Measurements from ENCODE around the gene PCGF5. TPM values are rescaled to one million over a fixed set of nuclear protein-coding genes. Genes with fewer than 3 reads are reported as not detected.
A peak's percentile ranks its signal among the peaks of the same experiment; 100 is the strongest.

The PCGF5 gene
- total and polyA plus RNA-seq, 9 of the 15 experiments (the other 6 are each of a cell fraction or from before 2014, with no cell fraction given), result 10.9 to 40.0 (median 20.3) TPM

GRCh38 chr10:91287276-91287675 is 66.8 kb downstream of the PCGF5 start (continued):
- TF ChIP-seq, protein P1, sequence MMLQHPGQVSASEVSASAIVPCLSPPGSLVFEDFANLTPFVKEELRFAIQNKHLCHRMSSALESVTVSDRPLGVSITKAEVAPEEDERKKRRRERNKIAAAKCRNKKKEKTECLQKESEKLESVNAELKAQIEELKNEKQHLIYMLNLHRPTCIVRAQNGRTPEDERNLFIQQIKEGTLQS (IDR thresholded peaks at IDR 0.05), result no peak
- TF ChIP-seq, protein P1 (CRISPR knock-in tag; conservative IDR thresholded peaks at IDR 0.05), result no peak
- TF ChIP-seq HOXB6 (CRISPR knock-in tag; IDR thresholded peaks at IDR 0.05; ENCODE audit: borderline replicate concordance) (no peak), SAFB2 (IDR thresholded peaks at IDR 0.05; ENCODE audit: borderline replicate concordance, low read depth, low read length, severe bottlenecking) (no peak)

DNA sequence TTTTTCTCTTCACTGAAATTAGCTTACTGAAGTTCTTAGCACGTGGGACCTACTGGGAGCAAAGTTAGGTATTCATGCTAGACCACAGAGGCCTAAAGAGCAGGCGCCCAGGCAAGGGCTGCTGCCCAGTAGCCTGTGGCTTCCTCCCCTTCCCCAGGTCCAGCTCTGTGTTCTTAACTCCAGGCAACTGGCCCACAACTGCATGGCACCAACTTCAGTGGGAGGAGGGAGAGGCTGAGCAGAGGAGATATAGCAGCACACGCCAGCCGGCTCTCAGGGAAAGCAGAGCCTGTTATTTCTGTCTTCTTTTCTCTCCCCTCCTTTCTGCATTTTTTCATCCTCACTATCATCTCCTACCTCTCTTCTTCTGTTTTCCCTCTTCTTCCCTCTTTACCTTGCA is 67.4 kb downstream of the PCGF5 start:
- Histone ChIP-seq H3K27ac (ENCODE audit: extremely low read depth, low read depth, low read length) (no peak overlapping the region), H3K4me2 (ENCODE audit: insufficient read depth, low read length) (no peak overlapping the region), H3K9ac (ENCODE audit: insufficient read depth in 1 of 2, low read depth in 2 of 2, low read length in 2 of 2) (no peak overlapping the region), H2AFZ (ENCODE audit: low read depth, low read length) (no peak overlapping the region), H3K79me2 (ENCODE audit: control insufficient read depth, insufficient read depth, low read length) (no peaks in the 10 kb centered on the region), H3K36me3 (ENCODE audit: control insufficient read depth, insufficient read depth, low read length) (no peaks in the 10 kb centered on the region), H3K9me3 (replicated peaks; ENCODE audit: control insufficient read depth, insufficient read depth, low read depth, low read length) (no peaks in the 10 kb centered on the region), H3K4me1 (replicated peaks in 1 of 2; ENCODE audit: control insufficient read depth in 2 of 2, insufficient read depth in 2 of 2, low read length in 2 of 2) (peaks cover 2 to 3% of the 10 kb centered on the region in 2 experiments; a peak in 2 of 5 replicates), H3K4me3 (no peak overlapping the region), H4K20me1 (replicated peaks; ENCODE audit: control insufficient read depth, insufficient read depth, low read length) (no peaks in the 10 kb centered on the region), H3K9me1 (ENCODE audit: control insufficient read depth, insufficient read depth, low read length) (no peaks in the 10 kb centered on the region), H3K27me3 (ENCODE audit: control insufficient read depth in 2 of 2, insufficient read depth in 2 of 2, low read length in 2 of 2) (peaks cover 0 to 15% of the 10 kb centered on the region in 2 experiments; a peak in 4 of 5 replicates)
- intact Hi-C loops (cut with micrococcal nuclease), result no loop called here
- in situ Hi-C loops (cut with MboI), result loop anchor here (25.0 kb wide), 1 partner anchor 624 kb away; the partner anchor contains the start of genes BTAF1 and FGFBP3
- ChIA-PET CTCF (ENCODE audit: low intra/inter-chr PET ratio) (no interaction called here), POLR2A (interaction anchor here (0.7 kb wide), 1 partner anchor 341 kb away, joined by 3 read pairs; no protein-coding TSS in a partner anchor)
- no TSS peak for BruUV-seq (replicated peaks)
- TF ChIP-seq NFE2L1 (tag; IDR thresholded peaks at IDR 0.05; ENCODE audit: borderline replicate concordance, low read depth), result no peak
- TF ChIP-seq TOE1 (IDR thresholded peaks at IDR 0.05; ENCODE audit: borderline replicate concordance), result no peak
- TF ChIP-seq TOE1 (CRISPR knock-in tag; IDR thresholded peaks at IDR 0.05; ENCODE audit: borderline replicate concordance, low read depth), result no peak
- TF ChIP-seq CGGBP1 (CRISPR knock-in tag; IDR thresholded peaks at IDR 0.05), result no peak
- TF ChIP-seq TRIM24 (IDR thresholded peaks at IDR 0.05), result no peak
- TF ChIP-seq MAX (CRISPR knock-in tag; IDR thresholded peaks at IDR 0.05), result no peak
- no peak for TF ChIP-seq TAF9B (IDR thresholded peaks at IDR 0.05; ENCODE audit: partially characterized antibody)
- no peak for TF ChIP-seq ZNF12 (CRISPR knock-in tag; IDR thresholded peaks at IDR 0.05)
- TF ChIP-seq, protein P2, sequence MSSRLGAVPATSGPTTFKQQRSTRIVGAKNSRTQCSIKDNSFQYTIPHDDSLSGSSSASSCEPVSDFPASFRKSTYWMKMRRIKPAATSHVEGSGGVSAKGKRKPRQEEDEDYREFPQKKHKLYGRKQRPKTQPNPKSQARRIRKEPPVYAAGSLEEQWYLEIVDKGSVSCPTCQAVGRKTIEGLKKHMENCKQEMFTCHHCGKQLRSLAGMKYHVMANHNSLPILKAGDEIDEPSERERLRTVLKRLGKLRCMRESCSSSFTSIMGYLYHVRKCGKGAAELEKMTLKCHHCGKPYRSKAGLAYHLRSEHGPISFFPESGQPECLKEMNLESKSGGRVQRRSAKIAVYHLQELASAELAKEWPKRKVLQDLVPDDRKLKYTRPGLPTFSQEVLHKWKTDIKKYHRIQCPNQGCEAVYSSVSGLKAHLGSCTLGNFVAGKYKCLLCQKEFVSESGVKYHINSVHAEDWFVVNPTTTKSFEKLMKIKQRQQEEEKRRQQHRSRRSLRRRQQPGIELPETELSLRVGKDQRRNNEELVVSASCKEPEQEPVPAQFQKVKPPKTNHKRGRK (tag; IDR thresholded peaks at IDR 0.05), result peak; percentile 46; the same call in 1 of the 2 replicates
- ATAC-seq, result no peak
- 60% methylated on average over 1 of the region's 4 CpGs for WGBS (ENCODE audit: insufficient coverage, low coverage, missing lambda C conversion rate)
- FAIRE-seq, result no peak
- no peak for DNase-seq (ENCODE audit: extremely low read depth in 1 of 4, low spot score in 3 of 4)
